RWPE2 (cell line): ENCODE data around the gene STAG3.
"Not testable (repeated sequence)": the region's sequence is repeated elsewhere in the genome, so short reads cannot be mapped to it uniquely, and the experiment has no call there.

Experiments
- ATAC-seq: fragments of 200-7000 bp; cut with Tn5 transposase; 3 replicates; pipeline ENCODE4 v1.9.1; 2021; ENCODE audit warnings: low read depth
- DNase-seq: peaks from one replicate; pipeline ENCODE4 v3.0.0-alpha.2; 2020; ENCODE audit warnings: low spot score
- H3K27ac ChIP-seq: fragments of 450-650 bp; 2 replicates; pipeline ENCODE4 v1.5.1; 2017; ENCODE audit warnings: mild to moderate bottlenecking; ENCODE audit not compliant: poor library complexity, severe bottlenecking
- H3K27me3 ChIP-seq: fragments of 250-450 bp; sonication (Bioruptor Pico); 2 replicates; pipeline ENCODE4 v1.5.1; 2021; ENCODE audit warnings: mild to moderate bottlenecking, moderate library complexity; ENCODE audit not compliant: insufficient read depth, poor library complexity, severe bottlenecking
- H3K36me3 ChIP-seq: fragments of 250-450 bp; sonication (Bioruptor Pico); 2 replicates; pipeline ENCODE4 v1.5.1; 2020; ENCODE audit warnings: low read depth, mild to moderate bottlenecking, moderate library complexity
- H3K4me1 ChIP-seq: fragments of 250-450 bp; sonication (Bioruptor Pico); 2 replicates; pipeline ENCODE4 v1.5.1; 2021; ENCODE audit warnings: mild to moderate bottlenecking, moderate library complexity; ENCODE audit not compliant: insufficient read depth, poor library complexity, severe bottlenecking
- H3K4me3 ChIP-seq: fragments of 250-450 bp; sonication (Bioruptor Pico); 2 replicates; pipeline ENCODE4 v1.5.1; 2021; ENCODE audit warnings: mild to moderate bottlenecking, moderate library complexity; ENCODE audit not compliant: severe bottlenecking
- H3K9me3 ChIP-seq: fragments of 250-450 bp; sonication (Bioruptor Pico); 2 replicates; pipeline ENCODE4 v1.5.1; 2021; ENCODE audit warnings: mild to moderate bottlenecking, moderate library complexity; ENCODE audit not compliant: severe bottlenecking
- TF ChIP-seq, protein P1 (sequence below): fragments of 450-650 bp; IDR thresholded peaks from one replicate; pipeline ENCODE4 v1.5.1; 2017; ENCODE audit warnings: mild to moderate bottlenecking, moderate library complexity; ENCODE audit not compliant: poor library complexity, severe bottlenecking

STAG3 gene

DNA sequence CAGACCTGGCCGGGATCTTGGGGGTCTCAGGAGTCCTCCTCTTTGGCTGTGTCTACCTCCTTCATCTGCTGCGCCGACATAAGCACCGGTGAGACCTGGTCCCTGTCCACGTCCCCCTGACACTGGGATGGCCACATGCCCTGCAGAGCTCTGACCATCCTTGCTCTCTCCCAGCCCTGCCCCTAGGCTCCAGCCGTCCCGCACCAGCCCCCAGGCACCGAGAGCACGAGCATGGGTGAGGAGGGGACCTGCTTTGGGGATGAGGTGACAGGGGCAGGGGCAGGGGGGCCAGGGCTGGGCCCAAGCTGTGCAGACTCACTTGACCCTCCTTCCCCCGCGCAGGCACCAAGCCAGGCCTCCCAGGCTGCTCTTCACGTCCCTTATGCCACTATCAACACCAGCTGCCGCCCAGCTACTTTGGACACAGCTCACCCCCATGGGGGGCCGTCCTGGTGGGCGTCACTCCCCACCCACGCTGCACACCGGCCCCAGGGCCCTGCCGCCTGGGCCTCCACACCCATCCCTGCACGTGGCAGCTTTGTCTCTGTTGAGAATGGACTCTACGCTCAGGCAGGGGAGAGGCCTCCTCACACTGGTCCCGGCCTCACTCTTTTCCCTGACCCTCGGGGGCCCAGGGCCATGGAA is 43.0 kb downstream of the STAG3 start:
- Histone ChIP-seq H3K4me1 (no peaks in the 10 kb centered on the region), H3K27me3 (no peaks in the 10 kb centered on the region), H3K36me3 (no peaks in the 10 kb centered on the region), H3K9me3 (no peaks in the 10 kb centered on the region), H3K4me3 (no peak overlapping the region), H3K27ac (no peak overlapping the region)
- DNase-seq (no peak), ATAC-seq (no peak)
- TF ChIP-seq, protein P1, sequence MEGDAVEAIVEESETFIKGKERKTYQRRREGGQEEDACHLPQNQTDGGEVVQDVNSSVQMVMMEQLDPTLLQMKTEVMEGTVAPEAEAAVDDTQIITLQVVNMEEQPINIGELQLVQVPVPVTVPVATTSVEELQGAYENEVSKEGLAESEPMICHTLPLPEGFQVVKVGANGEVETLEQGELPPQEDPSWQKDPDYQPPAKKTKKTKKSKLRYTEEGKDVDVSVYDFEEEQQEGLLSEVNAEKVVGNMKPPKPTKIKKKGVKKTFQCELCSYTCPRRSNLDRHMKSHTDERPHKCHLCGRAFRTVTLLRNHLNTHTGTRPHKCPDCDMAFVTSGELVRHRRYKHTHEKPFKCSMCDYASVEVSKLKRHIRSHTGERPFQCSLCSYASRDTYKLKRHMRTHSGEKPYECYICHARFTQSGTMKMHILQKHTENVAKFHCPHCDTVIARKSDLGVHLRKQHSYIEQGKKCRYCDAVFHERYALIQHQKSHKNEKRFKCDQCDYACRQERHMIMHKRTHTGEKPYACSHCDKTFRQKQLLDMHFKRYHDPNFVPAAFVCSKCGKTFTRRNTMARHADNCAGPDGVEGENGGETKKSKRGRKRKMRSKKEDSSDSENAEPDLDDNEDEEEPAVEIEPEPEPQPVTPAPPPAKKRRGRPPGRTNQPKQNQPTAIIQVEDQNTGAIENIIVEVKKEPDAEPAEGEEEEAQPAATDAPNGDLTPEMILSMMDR: no peak

DNA sequence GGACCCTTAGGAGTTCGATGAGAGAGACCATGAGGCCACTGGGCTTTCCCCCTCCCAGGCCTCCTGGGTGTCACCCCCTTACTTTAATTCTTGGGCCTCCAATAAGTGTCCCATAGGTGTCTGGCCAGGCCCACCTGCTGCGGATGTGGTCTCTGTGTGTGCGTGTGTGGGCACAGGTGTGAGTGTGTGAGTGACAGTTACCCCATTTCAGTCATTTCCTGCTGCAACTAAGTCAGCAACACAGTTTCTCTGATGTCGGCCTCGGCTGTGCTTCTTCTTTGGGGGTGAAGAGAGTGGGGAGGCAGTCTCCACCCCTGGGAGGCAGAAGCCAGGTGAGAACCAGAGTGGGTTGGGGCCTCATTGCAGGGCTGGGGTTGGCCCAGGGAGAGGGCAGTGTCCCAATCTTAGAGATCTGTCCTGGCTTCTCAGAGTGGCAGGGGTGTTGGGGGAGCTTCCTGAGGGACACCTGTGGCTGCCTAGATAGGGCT is 43.6 kb downstream of the STAG3 start:
- Histone ChIP-seq H3K9me3 (no peaks in the 10 kb centered on the region), H3K27me3 (no peaks in the 10 kb centered on the region), H3K4me3 (no peak overlapping the region), H3K36me3 (no peaks in the 10 kb centered on the region), H3K4me1 (no peaks in the 10 kb centered on the region), H3K27ac (no peak overlapping the region)
- TF ChIP-seq, protein P1: no peak
- DNase-seq (no peak), ATAC-seq (no peak)

DNA sequence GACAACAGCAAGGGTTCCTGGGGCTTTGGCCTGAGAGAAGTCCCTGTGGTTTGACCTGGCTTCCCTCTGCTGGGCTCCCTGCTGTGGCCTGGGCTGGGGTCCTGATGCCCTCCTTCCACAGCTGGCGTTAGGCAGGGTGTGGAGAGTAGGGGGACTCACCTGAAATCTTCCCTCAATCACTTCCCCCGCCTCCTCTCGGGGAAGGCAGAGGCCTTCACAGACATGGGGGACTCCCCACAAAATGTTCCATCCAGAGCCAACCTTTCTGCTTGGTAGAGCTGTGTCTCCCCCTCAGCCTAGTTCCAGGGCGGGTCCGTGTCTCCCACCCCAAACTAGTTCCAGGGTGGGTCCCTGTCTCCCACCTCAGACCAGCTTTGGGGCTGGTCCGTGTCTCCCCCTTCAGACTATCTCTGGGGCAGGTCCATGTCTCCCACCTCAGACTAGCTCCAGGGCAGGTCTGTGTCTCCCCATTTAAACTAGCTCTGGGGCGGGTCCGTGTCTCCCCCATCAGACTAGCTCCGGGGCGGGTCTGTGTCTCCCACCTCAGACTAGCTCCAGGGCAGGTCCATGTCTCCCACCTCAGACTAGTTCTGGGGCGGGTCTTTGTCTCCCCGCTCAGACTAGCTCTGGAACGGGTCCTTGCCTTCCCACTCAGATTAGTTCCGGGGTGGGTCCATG is 44.2 kb downstream of the STAG3 start:
- H3K9me3 ChIP-seq: no peaks in the 10 kb centered on the region
- TF ChIP-seq, protein P1: no peak
- no peak overlapping the region for H3K27ac ChIP-seq
- no peaks in the 10 kb centered on the region for H3K4me1 ChIP-seq
- ATAC-seq (no peak), DNase-seq (no peak)
- no peaks in the 10 kb centered on the region for H3K36me3 ChIP-seq
- no peak overlapping the region for H3K4me3 ChIP-seq
- no peaks in the 10 kb centered on the region for H3K27me3 ChIP-seq

DNA sequence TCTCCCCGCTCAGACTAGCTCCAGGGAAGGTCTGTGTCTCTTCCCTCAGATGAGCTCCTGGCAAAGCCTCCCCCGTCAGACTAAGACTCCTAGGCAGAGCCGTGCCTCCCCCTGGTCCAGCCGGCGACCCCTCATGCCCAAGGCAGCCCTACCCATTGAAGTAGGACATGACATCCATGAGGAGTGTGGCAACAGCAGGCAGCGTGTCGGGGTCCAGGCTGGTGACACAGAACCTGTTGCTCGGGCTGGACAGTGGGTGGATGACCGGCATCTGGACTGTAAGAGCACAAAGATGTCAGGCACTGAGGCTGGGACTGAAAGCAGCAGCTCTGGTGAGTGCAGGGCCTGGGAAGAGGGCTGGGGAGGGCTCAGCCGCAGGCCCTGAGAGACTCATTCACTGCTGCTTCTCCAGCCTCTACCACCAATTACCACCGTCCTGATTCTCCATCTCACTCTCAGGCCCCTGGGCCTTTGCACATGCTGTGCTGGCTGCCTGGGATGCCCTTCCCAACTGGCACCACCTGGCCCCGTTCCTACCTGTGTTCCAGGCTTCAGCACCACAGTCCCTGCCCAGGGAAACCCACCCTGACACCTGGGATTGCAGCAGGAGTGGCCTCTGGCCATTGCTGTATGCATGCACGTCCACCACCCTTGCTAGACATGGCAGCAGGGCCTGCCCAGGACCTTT is 44.9 kb downstream of the STAG3 start:
- H3K27ac ChIP-seq: no peak overlapping the region
- H3K9me3 ChIP-seq: no peaks in the 10 kb centered on the region
- H3K36me3 ChIP-seq: no peaks in the 10 kb centered on the region
- no peaks in the 10 kb centered on the region for H3K27me3 ChIP-seq
- DNase-seq: no peak
- no peaks in the 10 kb centered on the region for H3K4me1 ChIP-seq
- TF ChIP-seq, protein P1: no peak
- H3K4me3 ChIP-seq: no peak overlapping the region
- ATAC-seq: no peak

DNA sequence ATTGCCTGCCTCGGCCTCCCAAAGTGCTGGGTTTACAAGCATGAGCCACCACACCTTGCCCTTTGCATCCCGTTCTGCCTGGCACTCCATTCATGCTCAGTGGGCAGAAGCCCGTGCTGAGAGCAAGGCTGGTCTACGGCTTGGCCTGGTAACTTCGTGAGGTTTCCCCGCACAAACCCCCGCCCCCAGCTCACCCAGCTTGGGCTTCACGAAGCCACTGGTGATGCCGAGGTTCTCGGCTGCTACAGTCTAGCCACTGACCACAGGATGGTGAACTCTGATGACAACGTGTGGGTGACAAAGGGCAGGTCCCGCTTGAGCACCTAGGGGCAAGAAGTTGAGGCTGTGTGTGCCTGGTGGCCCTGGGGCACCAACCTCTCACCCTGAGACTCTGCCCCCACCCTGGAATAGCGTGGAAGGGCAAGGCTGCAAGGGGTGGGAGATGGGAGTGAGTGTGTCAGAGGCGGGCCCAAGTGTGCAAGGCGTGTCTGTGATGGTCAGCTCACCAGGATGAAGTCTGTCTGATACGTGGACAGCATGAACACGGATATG is 45.7 kb downstream of the STAG3 start:
- H3K27me3 ChIP-seq, H3K36me3 ChIP-seq, H3K27ac ChIP-seq, H3K9me3 ChIP-seq, H3K4me3 ChIP-seq, ATAC-seq, H3K4me1 ChIP-seq, DNase-seq: not testable (repeated sequence)

DNA sequence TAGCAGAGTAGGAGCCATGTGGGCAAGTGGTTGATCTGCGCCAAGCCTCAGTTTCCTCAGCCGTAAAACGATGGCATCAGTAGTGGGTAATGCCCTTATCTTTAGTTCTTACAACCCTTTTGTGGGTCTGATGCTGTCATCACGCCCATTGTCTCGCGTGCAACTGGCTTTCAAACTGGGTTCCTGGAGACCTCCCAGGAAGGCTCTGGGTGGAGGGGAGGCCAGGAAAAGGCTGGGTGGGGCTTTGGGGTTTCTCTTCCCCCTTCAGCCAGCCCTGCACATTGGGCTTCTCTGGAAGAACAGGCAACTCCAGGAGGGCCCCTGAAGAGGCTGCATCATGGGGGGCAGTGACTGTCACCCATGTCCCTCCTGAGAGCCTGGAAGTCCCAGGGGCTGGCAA is 47.2 kb downstream of the STAG3 start:
- ATAC-seq: not testable (repeated sequence)

DNA sequence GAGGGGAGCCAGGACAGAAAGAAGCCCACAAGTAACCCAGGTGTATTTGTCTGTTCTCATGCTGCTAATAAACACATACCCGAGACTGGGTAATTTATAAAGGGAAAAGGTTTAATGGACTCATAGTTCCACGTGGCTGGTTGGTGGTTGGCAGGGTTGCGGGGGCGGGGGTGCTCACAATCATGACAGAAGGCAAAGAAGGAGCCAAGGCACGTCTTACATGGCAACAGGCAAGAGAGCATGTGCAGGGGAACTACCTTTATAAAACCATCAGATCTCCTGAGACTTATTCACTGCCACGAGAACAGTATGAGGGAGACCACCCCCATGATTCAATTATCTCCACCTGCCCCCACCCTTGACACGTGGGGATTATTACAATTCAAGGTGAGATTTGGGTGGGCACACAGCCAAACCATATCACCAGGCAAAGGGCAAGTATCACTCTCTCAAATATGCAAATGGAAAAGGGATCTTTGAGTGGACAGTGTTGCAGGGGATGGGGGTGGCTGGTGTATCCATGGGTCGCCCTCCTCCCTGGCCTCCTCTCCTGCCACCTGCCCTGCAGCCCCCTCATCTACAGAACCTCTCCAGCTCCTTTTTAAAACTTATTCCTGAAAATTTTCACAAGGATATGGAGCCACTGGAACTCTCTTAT is 57.1 kb downstream of the STAG3 start:
- not testable (repeated sequence) for H3K4me1 ChIP-seq, ATAC-seq, H3K4me3 ChIP-seq, DNase-seq, H3K36me3 ChIP-seq, H3K27me3 ChIP-seq, H3K27ac ChIP-seq, H3K9me3 ChIP-seq

More for the DNA sequence above, 47.2 kb downstream of the STAG3 start:
- H3K27ac ChIP-seq, H3K4me1 ChIP-seq, H3K4me3 ChIP-seq, H3K9me3 ChIP-seq, H3K36me3 ChIP-seq, DNase-seq, H3K27me3 ChIP-seq: not testable (repeated sequence)
